HepG2 (cell line): ENCODE results near the gene ZMYND8. TPM values are rescaled to one million over a fixed set of nuclear protein-coding genes. Genes with fewer than 3 reads are reported as not detected.

Source experiments
- AKAP8 ChIP-seq: sonication (generic); formaldehyde crosslinking; IDR thresholded peaks from 2 replicates; pipeline ENCODE4 v1.5.1; 2020; ENCODE audit warnings: mild to moderate bottlenecking, missing genetic modification reagents
- CREB1 ChIP-seq, 2 experiments: fragments of 450-650 bp in 1 of 2; IDR thresholded peaks; 2 replicates each; pipeline ENCODE4 v1.6.1; 2016 to 2017; ENCODE audit warnings: control low read depth in 1 of 2, mild to moderate bottlenecking in 1 of 2, missing compliant biosample characterization in 1 of 2, missing genetic modification characterization in 1 of 2
- KDM5B ChIP-seq: sonication (generic); formaldehyde crosslinking; IDR thresholded peaks from 2 replicates; pipeline ENCODE4 v1.4.0; 2020; ENCODE audit warnings: missing genetic modification reagents, mild to moderate bottlenecking, borderline replicate concordance
- MED13 ChIP-seq: sonication (generic); formaldehyde crosslinking; IDR thresholded peaks from 2 replicates; pipeline ENCODE4 v1.5.0; 2020; ENCODE audit warnings: missing genetic modification reagents
- MEIS2 ChIP-seq: sonication (generic); formaldehyde crosslinking; IDR thresholded peaks from 2 replicates; pipeline ENCODE4 v1.9.0; 2021; ENCODE audit warnings: mild to moderate bottlenecking, missing genetic modification reagents
- NFKB2 ChIP-seq: sonication (generic); formaldehyde crosslinking; IDR thresholded peaks from 2 replicates; pipeline ENCODE4 v1.4.0; 2020; ENCODE audit warnings: missing genetic modification reagents, borderline replicate concordance
- SIX1 ChIP-seq: sonication (generic); formaldehyde crosslinking; IDR thresholded peaks from 2 replicates; pipeline ENCODE4 v1.4.0; 2020; ENCODE audit warnings: missing genetic modification reagents, borderline replicate concordance
- SPEN ChIP-seq: sonication (generic); formaldehyde crosslinking; IDR thresholded peaks from 2 replicates; pipeline ENCODE4 v1.5.1; 2020; ENCODE audit warnings: low read depth, mild to moderate bottlenecking, missing genetic modification reagents
- ZFY ChIP-seq: sonication (generic); formaldehyde crosslinking; IDR thresholded peaks from 2 replicates; pipeline ENCODE4 v1.4.0; 2020; ENCODE audit warnings: missing genetic modification reagents
- ZNF501 ChIP-seq: sonication (generic); formaldehyde crosslinking; IDR thresholded peaks from 2 replicates; pipeline ENCODE4 v1.5.1; 2020; ENCODE audit warnings: mild to moderate bottlenecking, moderate library complexity, missing genetic modification reagents
- ZNF563 ChIP-seq: sonication (generic); formaldehyde crosslinking; IDR thresholded peaks from 2 replicates; pipeline ENCODE4 v1.8.0; 2022; ENCODE audit warnings: mild to moderate bottlenecking, moderate library complexity, missing genetic modification reagents
- ZNF569 ChIP-seq: sonication (generic); formaldehyde crosslinking; IDR thresholded peaks from 2 replicates; pipeline ENCODE4 v1.5.0; 2020; ENCODE audit warnings: mild to moderate bottlenecking, missing genetic modification reagents, moderate library complexity, borderline replicate concordance
- polyA plus RNA-seq, 8 experiments: library from polyadenylated mRNA; depleted of rRNA in 3 of 8; stranded (reverse) in 7 of 8; unstranded in 1 of 8; fragments of >200 nt; fragmentation: Illumina TruSeq in 4 of 8; extraction: Trizol in 4 of 8; gene quantifications; 2 replicates each; pipeline versions ENCODE4 v1.2.1 to v1.2.3, GENCODE V29; 2011 to 2016; ENCODE audit warnings: low read depth in 4 of 8, missing spikeins in 1 of 8, mixed read lengths in 1 of 8; ENCODE audit not compliant: insufficient read depth in 1 of 8
- total RNA-seq, 5 experiments: library from RNA; depleted of rRNA; stranded (reverse); fragments of >200 nt; fragmentation: Illumina TruSeq; extraction: Trizol; gene quantifications; 2 replicates each; pipeline ENCODE4 v1.2.3, GENCODE V29; 2016; ENCODE audit warnings: low read depth in 1 of 5
- TF ChIP-seq, protein P1 (sequence below): sonication (generic); formaldehyde crosslinking; IDR thresholded peaks from 2 replicates; pipeline ENCODE4 v1.5.0; 2020; ENCODE audit warnings: mild to moderate bottlenecking, missing genetic modification reagents, borderline replicate concordance
- TF ChIP-seq, protein P2 (sequence below): sonication (generic); formaldehyde crosslinking; IDR thresholded peaks from 2 replicates; pipeline ENCODE4 v1.9.0; 2021; ENCODE audit warnings: missing genetic modification reagents, mild to moderate bottlenecking, borderline replicate concordance
- TF ChIP-seq, protein P3 (sequence below): IDR thresholded peaks from 2 replicates; pipeline ENCODE4 v1.6.1; 2016; ENCODE audit warnings: missing compliant biosample characterization, missing genetic modification reagents, borderline replicate concordance

Gene ZMYND8
- total and polyA plus RNA-seq, 2 of the 13 experiments (the other 11 are each of a cell fraction or from before 2014, with no cell fraction given), result 53.9 to 84.7 TPM

DNA sequence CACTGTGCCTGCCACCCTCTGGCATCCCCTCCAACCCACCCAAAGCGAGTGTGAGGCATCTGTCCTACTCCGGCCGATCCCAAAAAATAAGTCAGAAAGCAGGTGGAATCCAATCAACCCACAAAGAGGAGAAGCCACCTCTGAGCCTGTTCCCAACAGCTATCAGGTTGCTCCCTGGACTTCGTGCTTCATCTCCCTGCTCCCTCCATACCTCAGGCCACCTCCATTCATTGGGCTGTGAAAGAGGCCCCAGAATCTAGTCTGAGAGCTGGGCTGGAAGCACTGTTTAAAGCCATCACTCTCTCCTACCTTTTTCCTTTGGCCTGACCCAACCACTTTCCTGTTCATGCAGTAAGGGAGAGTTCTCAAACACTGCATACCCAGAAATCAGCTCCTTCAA is 106.1 kb downstream of the ZMYND8 start (continued):
- TF ChIP-seq, protein P1, sequence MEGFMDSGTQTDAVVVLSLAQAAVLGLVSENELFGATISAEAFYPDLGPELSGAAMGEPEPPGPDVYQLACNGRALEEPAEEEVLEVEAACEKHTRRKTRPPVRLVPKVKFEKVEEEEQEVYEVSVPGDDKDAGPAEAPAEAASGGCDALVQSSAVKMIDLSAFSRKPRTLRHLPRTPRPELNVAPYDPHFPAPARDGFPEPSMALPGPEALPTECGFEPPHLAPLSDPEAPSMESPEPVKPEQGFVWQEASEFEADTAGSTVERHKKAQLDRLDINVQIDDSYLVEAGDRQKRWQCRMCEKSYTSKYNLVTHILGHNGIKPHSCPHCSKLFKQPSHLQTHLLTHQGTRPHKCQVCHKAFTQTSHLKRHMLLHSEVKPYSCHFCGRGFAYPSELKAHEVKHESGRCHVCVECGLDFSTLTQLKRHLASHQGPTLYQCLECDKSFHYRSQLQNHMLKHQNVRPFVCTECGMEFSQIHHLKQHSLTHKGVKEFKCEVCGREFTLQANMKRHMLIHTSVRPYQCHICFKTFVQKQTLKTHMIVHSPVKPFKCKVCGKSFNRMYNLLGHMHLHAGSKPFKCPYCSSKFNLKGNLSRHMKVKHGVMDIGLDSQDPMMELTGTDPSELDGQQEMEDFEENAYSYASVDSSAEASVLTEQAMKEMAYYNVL (CRISPR knock-in tag), result peak; percentile 47; the same call in 1 of the 2 replicates
- TF ChIP-seq MEIS2 (0 out of 2 replicates have a peak, but pooled peaks have one; percentile 30), ZNF563 (no peak), ZNF569 (CRISPR knock-in tag) (no peak), ZFY (CRISPR knock-in tag) (0 out of 2 replicates have a peak, but pooled peaks have one; percentile 3), SIX1 (peak; percentile 70; the same call in 1 of the 2 replicates), SPEN (CRISPR knock-in tag) (peak; percentile 5; the same call in 1 of the 2 replicates), AKAP8 (CRISPR knock-in tag) (0 out of 2 replicates have a peak, but pooled peaks have one; percentile 45), NFKB2 (CRISPR knock-in tag) (0 out of 2 replicates have a peak, but pooled peaks have one; percentile 31), ZNF501 (CRISPR knock-in tag) (0 out of 2 replicates have a peak, but pooled peaks have one; percentile 3), KDM5B (CRISPR knock-in tag) (0 out of 2 replicates have a peak, but pooled peaks have one; percentile 26), MED13 (no peak), CREB1 (IDR thresholded peaks at IDR 0.05) (no peak), CREB1 (CRISPR knock-in tag; IDR thresholded peaks at IDR 0.05) (no peak)
- TF ChIP-seq, protein P2, sequence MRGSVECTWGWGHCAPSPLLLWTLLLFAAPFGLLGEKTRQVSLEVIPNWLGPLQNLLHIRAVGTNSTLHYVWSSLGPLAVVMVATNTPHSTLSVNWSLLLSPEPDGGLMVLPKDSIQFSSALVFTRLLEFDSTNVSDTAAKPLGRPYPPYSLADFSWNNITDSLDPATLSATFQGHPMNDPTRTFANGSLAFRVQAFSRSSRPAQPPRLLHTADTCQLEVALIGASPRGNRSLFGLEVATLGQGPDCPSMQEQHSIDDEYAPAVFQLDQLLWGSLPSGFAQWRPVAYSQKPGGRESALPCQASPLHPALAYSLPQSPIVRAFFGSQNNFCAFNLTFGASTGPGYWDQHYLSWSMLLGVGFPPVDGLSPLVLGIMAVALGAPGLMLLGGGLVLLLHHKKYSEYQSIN (CRISPR knock-in tag), result no peak
- TF ChIP-seq, protein P3, sequence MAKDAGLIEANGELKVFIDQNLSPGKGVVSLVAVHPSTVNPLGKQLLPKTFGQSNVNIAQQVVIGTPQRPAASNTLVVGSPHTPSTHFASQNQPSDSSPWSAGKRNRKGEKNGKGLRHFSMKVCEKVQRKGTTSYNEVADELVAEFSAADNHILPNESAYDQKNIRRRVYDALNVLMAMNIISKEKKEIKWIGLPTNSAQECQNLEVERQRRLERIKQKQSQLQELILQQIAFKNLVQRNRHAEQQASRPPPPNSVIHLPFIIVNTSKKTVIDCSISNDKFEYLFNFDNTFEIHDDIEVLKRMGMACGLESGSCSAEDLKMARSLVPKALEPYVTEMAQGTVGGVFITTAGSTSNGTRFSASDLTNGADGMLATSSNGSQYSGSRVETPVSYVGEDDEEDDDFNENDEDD (CRISPR knock-in tag), result 0 out of 2 replicates have a peak, but pooled peaks have one; percentile 21
